Measurements from ENCODE around the gene NAV3.

Gene NAV3

DNA sequence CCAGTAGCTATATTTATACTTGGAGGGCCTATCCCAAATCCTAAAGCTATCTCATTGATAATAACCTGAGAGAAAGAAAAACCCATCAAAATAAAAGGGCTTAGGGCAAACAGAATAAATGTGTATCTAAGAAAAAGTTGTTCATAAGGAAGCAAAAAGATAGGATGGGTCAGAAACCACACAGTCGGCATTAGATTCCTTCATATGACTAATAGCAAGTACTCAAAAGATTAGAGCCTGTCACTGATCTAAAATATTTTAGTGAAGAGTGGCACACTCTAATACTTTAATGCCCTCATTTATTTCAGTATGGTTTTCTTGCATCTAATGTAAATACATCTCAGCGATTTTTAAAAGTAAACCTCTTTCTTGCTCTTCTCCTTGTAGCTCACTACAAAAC lies 17.1 kb upstream of the NAV3 start:
- H3K4me3 ChIP-seq (ENCODE audit: low read length) = no peak overlapping the region
- no peak for DNase-seq (ENCODE audit: low read depth)
- no peak overlapping the region for H3K9ac ChIP-seq (ENCODE audit: low read length)
- no peaks in the 10 kb centered on the region for H3K27me3 ChIP-seq (replicated peaks; ENCODE audit: control insufficient read depth, insufficient read depth, low read length)
- H3K4me1 ChIP-seq (ENCODE audit: control insufficient read depth, insufficient read depth, low read length) = peaks cover 5% of the 10 kb centered on the region
- H3K36me3 ChIP-seq (ENCODE audit: control insufficient read depth, insufficient read depth, low read length, severe bottlenecking) = no peaks in the 10 kb centered on the region
- H3K9me3 ChIP-seq (ENCODE audit: control insufficient read depth, low read length) = no peaks in the 10 kb centered on the region

GRCh38 chr12:77814386-77814785 lies 16.3 kb upstream of the NAV3 start:
- DNase-seq (ENCODE audit: low read depth) = no peak
- no peak overlapping the region for H3K4me3 ChIP-seq (ENCODE audit: low read length)
- H3K27me3 ChIP-seq (replicated peaks; ENCODE audit: control insufficient read depth, insufficient read depth, low read length) = no peaks in the 10 kb centered on the region
- H3K9ac ChIP-seq (ENCODE audit: low read length) = no peak overlapping the region
- H3K36me3 ChIP-seq (ENCODE audit: control insufficient read depth, insufficient read depth, low read length, severe bottlenecking) = no peaks in the 10 kb centered on the region
- H3K9me3 ChIP-seq (ENCODE audit: control insufficient read depth, low read length) = no peaks in the 10 kb centered on the region
- H3K4me1 ChIP-seq (ENCODE audit: control insufficient read depth, insufficient read depth, low read length) = peaks cover 5% of the 10 kb centered on the region

- no peak overlapping the region for H3K4me3 ChIP-seq (ENCODE audit: low read length)
- H3K9me3 ChIP-seq (ENCODE audit: control insufficient read depth, low read length) = no peaks in the 10 kb centered on the region
- peaks cover 5% of the 10 kb centered on the region for H3K4me1 ChIP-seq (ENCODE audit: control insufficient read depth, insufficient read depth, low read length)
- H3K36me3 ChIP-seq (ENCODE audit: control insufficient read depth, insufficient read depth, low read length, severe bottlenecking) = no peaks in the 10 kb centered on the region
- H3K9ac ChIP-seq (ENCODE audit: low read length) = no peak overlapping the region
- H3K27me3 ChIP-seq (replicated peaks; ENCODE audit: control insufficient read depth, insufficient read depth, low read length) = no peaks in the 10 kb centered on the region
- no peak for DNase-seq (ENCODE audit: low read depth)
These were observed 14.5 kb upstream of the NAV3 start for GRCh38 chr12:77816196-77816595.

- H3K4me1 ChIP-seq (ENCODE audit: control insufficient read depth, insufficient read depth, low read length) = peaks cover 5% of the 10 kb centered on the region
- H3K9me3 ChIP-seq (ENCODE audit: control insufficient read depth, low read length) = no peaks in the 10 kb centered on the region
- no peak overlapping the region for H3K4me3 ChIP-seq (ENCODE audit: low read length)
- H3K27me3 ChIP-seq (replicated peaks; ENCODE audit: control insufficient read depth, insufficient read depth, low read length) = no peaks in the 10 kb centered on the region
- no peaks in the 10 kb centered on the region for H3K36me3 ChIP-seq (ENCODE audit: control insufficient read depth, insufficient read depth, low read length, severe bottlenecking)
- H3K9ac ChIP-seq (ENCODE audit: low read length) = no peak overlapping the region
- no peak for DNase-seq (ENCODE audit: low read depth)
These were observed 13.4 kb upstream of the NAV3 start for GRCh38 chr12:77817276-77817675.

DNA sequence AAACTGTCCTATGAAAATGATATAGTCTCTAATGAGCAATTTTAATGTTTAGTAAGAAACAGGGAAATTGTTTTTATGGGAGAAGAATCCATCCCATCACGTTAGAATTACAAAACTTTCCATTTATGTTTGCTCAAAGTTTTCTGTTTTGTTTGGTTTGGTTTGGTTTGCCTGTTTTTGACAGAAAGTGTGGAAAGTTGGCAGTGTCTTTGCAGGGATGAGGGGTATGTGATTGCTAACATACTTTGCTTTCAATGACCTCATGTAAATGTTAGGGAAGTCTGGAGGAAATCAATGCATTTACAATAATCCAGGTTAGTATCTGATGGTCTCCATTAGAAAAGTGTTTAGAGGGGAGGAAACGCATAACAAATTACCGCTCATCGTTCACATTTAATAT lies 12.3 kb upstream of the NAV3 start:
- no peak overlapping the region for H3K9ac ChIP-seq (ENCODE audit: low read length)
- peak; percentile 18 for DNase-seq (ENCODE audit: low read depth)
- H3K36me3 ChIP-seq (ENCODE audit: control insufficient read depth, insufficient read depth, low read length, severe bottlenecking) = no peaks in the 10 kb centered on the region
- no peak overlapping the region for H3K4me3 ChIP-seq (ENCODE audit: low read length)
- H3K4me1 ChIP-seq (ENCODE audit: control insufficient read depth, insufficient read depth, low read length) = peaks cover 5% of the 10 kb centered on the region
- no peaks in the 10 kb centered on the region for H3K9me3 ChIP-seq (ENCODE audit: control insufficient read depth, low read length)
- no peaks in the 10 kb centered on the region for H3K27me3 ChIP-seq (replicated peaks; ENCODE audit: control insufficient read depth, insufficient read depth, low read length)

- Histone ChIP-seq H3K36me3 (ENCODE audit: control insufficient read depth, insufficient read depth, low read length, severe bottlenecking) (no peaks in the 10 kb centered on the region), H3K27me3 (replicated peaks; ENCODE audit: control insufficient read depth, insufficient read depth, low read length) (no peaks in the 10 kb centered on the region), H3K9ac (ENCODE audit: low read length) (no peak overlapping the region), H3K4me3 (ENCODE audit: low read length) (no peak overlapping the region), H3K9me3 (ENCODE audit: control insufficient read depth, low read length) (no peaks in the 10 kb centered on the region), H3K4me1 (ENCODE audit: control insufficient read depth, insufficient read depth, low read length) (no peaks in the 10 kb centered on the region)
- DNase-seq (ENCODE audit: low read depth) = no peak
These were observed 8.9 kb upstream of the NAV3 start for GRCh38 chr12:77821699-77822203.

- no peak for DNase-seq (ENCODE audit: low read depth)
- H3K9me3 ChIP-seq (ENCODE audit: control insufficient read depth, low read length) = no peaks in the 10 kb centered on the region
- H3K4me3 ChIP-seq (ENCODE audit: low read length) = no peak overlapping the region
- no peaks in the 10 kb centered on the region for H3K36me3 ChIP-seq (ENCODE audit: control insufficient read depth, insufficient read depth, low read length, severe bottlenecking)
- H3K4me1 ChIP-seq (ENCODE audit: control insufficient read depth, insufficient read depth, low read length) = peaks cover 45% of the 10 kb centered on the region
- H3K27me3 ChIP-seq (replicated peaks; ENCODE audit: control insufficient read depth, insufficient read depth, low read length) = no peaks in the 10 kb centered on the region
- no peak overlapping the region for H3K9ac ChIP-seq (ENCODE audit: low read length)
These were observed 2.6 kb downstream of the NAV3 start for GRCh38 chr12:77833329-77833728.

DNA sequence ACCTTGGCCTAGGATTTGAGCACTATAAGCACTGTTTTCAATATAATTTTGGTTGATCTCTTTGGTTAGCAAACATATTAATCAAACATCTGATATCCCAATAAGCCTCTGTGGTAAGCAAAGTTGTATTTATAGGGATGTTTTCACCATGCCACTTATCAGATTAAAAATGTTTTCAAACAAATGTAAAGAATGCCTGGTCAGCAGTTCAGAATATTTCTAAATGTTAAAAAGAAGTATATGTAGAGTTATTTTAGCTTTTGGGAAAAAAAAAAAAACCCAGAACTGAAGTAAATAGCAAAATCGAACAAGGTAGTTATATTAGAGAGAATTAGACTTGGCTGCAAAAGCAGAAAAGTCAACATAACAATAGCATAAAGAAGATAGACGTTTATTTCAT lies 3.9 kb downstream of the NAV3 start:
- DNase-seq (ENCODE audit: low read depth) = no peak
- H3K9me3 ChIP-seq (ENCODE audit: control insufficient read depth, low read length) = no peaks in the 10 kb centered on the region
- H3K4me1 ChIP-seq (ENCODE audit: control insufficient read depth, insufficient read depth, low read length) = peaks cover 47% of the 10 kb centered on the region
- no peak overlapping the region for H3K9ac ChIP-seq (ENCODE audit: low read length)
- no peaks in the 10 kb centered on the region for H3K36me3 ChIP-seq (ENCODE audit: control insufficient read depth, insufficient read depth, low read length, severe bottlenecking)
- no peak overlapping the region for H3K4me3 ChIP-seq (ENCODE audit: low read length)
- H3K27me3 ChIP-seq (replicated peaks; ENCODE audit: control insufficient read depth, insufficient read depth, low read length) = no peaks in the 10 kb centered on the region

GRCh38 chr12:77835969-77836368 lies 5.3 kb downstream of the NAV3 start:
- Histone ChIP-seq H3K27me3 (replicated peaks; ENCODE audit: control insufficient read depth, insufficient read depth, low read length) (no peaks in the 10 kb centered on the region), H3K4me3 (ENCODE audit: low read length) (no peak overlapping the region), H3K36me3 (ENCODE audit: control insufficient read depth, insufficient read depth, low read length, severe bottlenecking) (no peaks in the 10 kb centered on the region), H3K4me1 (ENCODE audit: control insufficient read depth, insufficient read depth, low read length) (peaks cover 34% of the 10 kb centered on the region), H3K9me3 (ENCODE audit: control insufficient read depth, low read length) (no peaks in the 10 kb centered on the region), H3K9ac (ENCODE audit: low read length) (no peak overlapping the region)
- peak; percentile 49 for DNase-seq (ENCODE audit: low read depth)

- Histone ChIP-seq H3K4me3 (ENCODE audit: low read length) (peak overlapping the region; percentile 58), H3K27me3 (replicated peaks; ENCODE audit: control insufficient read depth, insufficient read depth, low read length) (no peaks in the 10 kb centered on the region), H3K9me3 (ENCODE audit: control insufficient read depth, low read length) (no peaks in the 10 kb centered on the region), H3K4me1 (ENCODE audit: control insufficient read depth, insufficient read depth, low read length) (peaks cover 42% of the 10 kb centered on the region), H3K36me3 (ENCODE audit: control insufficient read depth, insufficient read depth, low read length, severe bottlenecking) (no peaks in the 10 kb centered on the region), H3K9ac (ENCODE audit: low read length) (peak overlapping the region; percentile 7)
- DNase-seq (ENCODE audit: low read depth) = no peak
These were observed 7.2 kb downstream of the NAV3 start for GRCh38 chr12:77837876-77838291.

DNA sequence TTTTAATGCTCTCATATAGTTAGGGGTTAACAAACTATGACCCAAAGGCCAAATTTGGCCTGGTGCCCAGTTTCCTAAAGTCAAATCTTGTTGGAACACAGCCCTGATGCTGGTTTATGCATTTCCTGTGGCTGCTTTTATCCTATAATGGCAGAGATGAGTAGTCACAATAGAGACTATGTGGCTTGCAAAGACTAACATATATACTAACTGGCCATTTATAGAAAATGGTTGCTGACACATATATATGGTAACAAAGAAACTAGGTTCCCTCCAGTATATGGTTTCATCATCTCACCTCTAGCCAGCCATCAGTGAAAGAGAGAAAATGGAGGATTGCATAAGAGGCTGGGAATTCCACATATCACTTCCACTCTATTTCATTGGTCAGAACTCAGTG lies 10.8 kb downstream of the NAV3 start:
- Histone ChIP-seq H3K36me3 (ENCODE audit: control insufficient read depth, insufficient read depth, low read length, severe bottlenecking) (no peaks in the 10 kb centered on the region), H3K4me3 (ENCODE audit: low read length) (no peak overlapping the region), H3K9ac (ENCODE audit: low read length) (no peak overlapping the region), H3K27me3 (replicated peaks; ENCODE audit: control insufficient read depth, insufficient read depth, low read length) (no peaks in the 10 kb centered on the region), H3K4me1 (ENCODE audit: control insufficient read depth, insufficient read depth, low read length) (peaks cover 30% of the 10 kb centered on the region), H3K9me3 (ENCODE audit: control insufficient read depth, low read length) (no peaks in the 10 kb centered on the region)
- DNase-seq (ENCODE audit: low read depth) = no peak

- no peak for DNase-seq (ENCODE audit: low read depth)
- Histone ChIP-seq H3K4me1 (ENCODE audit: control insufficient read depth, insufficient read depth, low read length) (peaks cover 33% of the 10 kb centered on the region), H3K4me3 (ENCODE audit: low read length) (no peak overlapping the region), H3K36me3 (ENCODE audit: control insufficient read depth, insufficient read depth, low read length, severe bottlenecking) (no peaks in the 10 kb centered on the region), H3K9me3 (ENCODE audit: control insufficient read depth, low read length) (no peaks in the 10 kb centered on the region), H3K27me3 (replicated peaks; ENCODE audit: control insufficient read depth, insufficient read depth, low read length) (no peaks in the 10 kb centered on the region), H3K9ac (ENCODE audit: low read length) (no peak overlapping the region)
These were observed 11.7 kb downstream of the NAV3 start for GRCh38 chr12:77842430-77842829.

Data from adipocyte (in vitro differentiated cells).